K562 (cell line): Measurements from ENCODE around the gene CCSAP. TPM values are rescaled to one million over a fixed set of nuclear protein-coding genes. Genes with fewer than 3 reads are reported as not detected.

Source experiments
- ATAC-seq: fragments of 200-7000 bp; cut with Tn5 transposase; 3 replicates; pipeline ENCODE4 v1.9.1; 2020; ENCODE audit warnings: moderate library complexity
- BruUV-seq: library from RNA; stranded (reverse); fragments of 400-500 nt; replicated peaks from 2 replicates; lab custom pipeline; 2021; lab: Mats Ljungman, UMichigan
- CTCF ChIA-PET: fragments of 300-600 bp; formaldehyde crosslinking; extraction: SDS; loops from one replicate; lab custom pipeline; 2021; ENCODE audit warnings: low intra/inter-chr PET ratio; lab: Yijun Ruan, JAX
- POLR2A ChIA-PET: fragments of 300-600, 350-650 bp; sonication (Branson Sonifier 250); formaldehyde crosslinking; extraction: SDS; loops from one replicate; lab custom pipeline; 2021; ENCODE audit warnings: antibody characterized with exemption, inconsistent platforms; lab: Yijun Ruan, JAX
- DNase-seq, 4 experiments: peaks; one replicate each; pipeline versions ENCODE4 v3.0.0 to v3.0.0-alpha.2; 2011 to 2018; ENCODE audit warnings: low spot score in 3 of 4, mixed read lengths in 3 of 4; ENCODE audit errors: extremely low read depth in 1 of 4
- FAIRE-seq: peaks from 2 replicates; lab custom pipeline; 2011; peaks lifted over from hg19 to GRCh38; lab: Jason Lieb, UNC
- H2AFZ ChIP-seq: 2 replicates; pipeline ENCODE4 v1.6.0; 2011; ENCODE audit warnings: low read depth, low read length, control low read depth, inconsistent platforms
- H3K27ac ChIP-seq: fragments of 200-600 bp; 3 replicates; pipeline ENCODE4 v1.8.0; 2011; ENCODE audit warnings: low read depth, mild to moderate bottlenecking, control low read depth, inconsistent platforms, low read length, moderate library complexity, mixed read lengths; ENCODE audit errors: extremely low read depth
- H3K27me3 ChIP-seq, 2 experiments: fragments of 300-600 bp in 1 of 2; 2 replicates in 1 of 2; 3 replicates in 1 of 2; pipeline versions ENCODE4 v1.6.0 to v1.8.0; 2011; ENCODE audit warnings: inconsistent platforms in 2 of 2, low read length in 2 of 2, mild to moderate bottlenecking in 1 of 2, mixed read lengths in 1 of 2, moderate library complexity in 1 of 2; ENCODE audit not compliant: control insufficient read depth in 2 of 2, insufficient read depth in 2 of 2
- H3K36me3 ChIP-seq: fragments of 300-600 bp; 3 replicates; pipeline ENCODE4 v1.8.0; 2011; ENCODE audit warnings: mild to moderate bottlenecking, low read length, inconsistent platforms; ENCODE audit not compliant: control insufficient read depth, insufficient read depth
- H3K4me1 ChIP-seq, 2 experiments: fragments of 200-600 bp in 1 of 2; replicated peaks in 1 of 2; 2 replicates in 1 of 2; 3 replicates in 1 of 2; pipeline versions ENCODE4 v1.5.1 to v1.8.0; 2011; ENCODE audit warnings: inconsistent platforms in 2 of 2, low read length in 2 of 2, mild to moderate bottlenecking in 1 of 2, mixed read lengths in 1 of 2, moderate library complexity in 1 of 2; ENCODE audit not compliant: control insufficient read depth in 2 of 2, insufficient read depth in 2 of 2
- H3K4me2 ChIP-seq: 2 replicates; pipeline ENCODE4 v1.6.1; 2011; ENCODE audit warnings: low read length, control low read depth, inconsistent platforms, mixed read lengths; ENCODE audit not compliant: insufficient read depth
- H3K4me3 ChIP-seq: fragments of 200-600 bp; sonication (generic), shearing (Covaris generic); 2 replicates; pipeline ENCODE4 v1.5.1; 2016; ENCODE audit warnings: control low read depth, inconsistent platforms
- H3K79me2 ChIP-seq: fragments of 200-600 bp; 3 replicates; pipeline ENCODE4 v1.8.0; 2011; ENCODE audit warnings: low read length, inconsistent platforms; ENCODE audit not compliant: control insufficient read depth, insufficient read depth
- H3K9ac ChIP-seq, 2 experiments: 2 replicates each; pipeline versions ENCODE4 v1.6.0 to v1.6.1; 2011; ENCODE audit warnings: low read depth in 2 of 2, low read length in 2 of 2, control low read depth in 1 of 2, inconsistent platforms in 1 of 2, mild to moderate bottlenecking in 1 of 2, mixed read lengths in 1 of 2; ENCODE audit not compliant: insufficient read depth in 1 of 2
- H3K9me1 ChIP-seq: one replicate; pipeline ENCODE4 v1.6.0; 2011; ENCODE audit warnings: inconsistent platforms, mild to moderate bottlenecking, low read length, moderate library complexity; ENCODE audit not compliant: control insufficient read depth, insufficient read depth
- H3K9me3 ChIP-seq: replicated peaks from 2 replicates; pipeline ENCODE4 v1.5.1; 2011; ENCODE audit warnings: low read depth, low read length, inconsistent platforms; ENCODE audit not compliant: control insufficient read depth, insufficient read depth
- H4K20me1 ChIP-seq: replicated peaks from 2 replicates; pipeline ENCODE4 v1.6.1; 2011; ENCODE audit warnings: low read length, inconsistent platforms, mixed read lengths; ENCODE audit not compliant: control insufficient read depth, insufficient read depth
- CREB5 ChIP-seq: fragments of 250-450 bp; sonication (Bioruptor Pico); IDR thresholded peaks from 2 replicates; pipeline ENCODE4 v1.5.0; 2020; ENCODE audit warnings: mild to moderate bottlenecking
- KLF13 ChIP-seq: fragments of 450-650 bp; IDR thresholded peaks from 2 replicates; pipeline ENCODE4 v1.6.1; 2016; ENCODE audit warnings: missing genetic modification characterization, low read depth, mild to moderate bottlenecking, missing compliant biosample characterization, moderate library complexity, borderline replicate concordance
- PCBP2 ChIP-seq: fragments of 200-400 bp; formaldehyde crosslinking; IDR thresholded peaks from 2 replicates; pipeline ENCODE4 v1.6.1; 2018; ENCODE audit warnings: low read length, low read depth, mild to moderate bottlenecking, moderate library complexity; ENCODE audit not compliant: poor library complexity, severe bottlenecking
- ZBTB33 ChIP-seq: sonication (generic); formaldehyde crosslinking; IDR thresholded peaks from 2 replicates; pipeline ENCODE4 v1.8.1; 2023; ENCODE audit warnings: mild to moderate bottlenecking, missing genetic modification reagents
- ZNF57 ChIP-seq: fragments of 450-650 bp; formaldehyde crosslinking; IDR thresholded peaks from 2 replicates; pipeline ENCODE4 v1.4.0; 2020; ENCODE audit warnings: mild to moderate bottlenecking, moderate library complexity
- ZNF830 ChIP-seq: fragments of 250-450 bp; sonication (Bioruptor Pico); IDR thresholded peaks from 2 replicates; pipeline ENCODE4 v1.5.0; 2021; ENCODE audit warnings: mild to moderate bottlenecking
- WGBS: fragments of 100-300 bp; shearing (Covaris generic); methylation state at CpG from one replicate; pipeline ENCODE4 v1.1.6; 2016; ENCODE audit warnings: low coverage, mixed read lengths; ENCODE audit not compliant: insufficient coverage; ENCODE audit errors: missing lambda C conversion rate; 5-methylcytosine and 5-hydroxymethylcytosine counted together
- in situ Hi-C: fragments of 300-500 bp; cut with MboI; formaldehyde crosslinking; loops from 4 replicates; pipeline ENCODE4 v1.15.0; 2018; ENCODE audit warnings: inconsistent platforms, mixed read lengths
- intact Hi-C: fragments of 100-400 bp; cut with micrococcal nuclease; formaldehyde crosslinking; loops from 2 replicates; pipeline ENCODE4 v1.14.2; 2022
- polyA plus RNA-seq, 8 experiments: library from polyadenylated mRNA; depleted of rRNA in 4 of 8; stranded (reverse) in 5 of 8; unstranded in 3 of 8; fragments of >200 nt; fragmentation: Nextera tagmentation in 2 of 8; fragmentation: Illumina TruSeq in 1 of 8; extraction: Ambion mirVana in 2 of 8; extraction: Trizol in 1 of 8; gene quantifications; 2 replicates each; pipeline versions ENCODE4 v1.2.1 to v1.2.3, GENCODE V29; 2011 to 2014; ENCODE audit warnings: inconsistent platforms in 1 of 8, missing spikeins in 1 of 8
- total RNA-seq, 7 experiments: library from RNA; depleted of rRNA in 6 of 7; stranded (reverse); fragments of >200 nt in 6 of 7; fragmentation: Illumina TruSeq in 2 of 7; extraction: Trizol in 2 of 7; gene quantifications; 2 replicates each; pipeline versions ENCODE4 v1.2.1 to v1.2.3, GENCODE V29; 2011 to 2021; ENCODE audit warnings: low replicate concordance in 1 of 7

CCSAP gene
- total and polyA plus RNA-seq, 9 of the 15 experiments (the other 6 are each of a cell fraction or from before 2014, with no cell fraction given) = 3.6 to 15.9 (median 9.5) TPM

DNA sequence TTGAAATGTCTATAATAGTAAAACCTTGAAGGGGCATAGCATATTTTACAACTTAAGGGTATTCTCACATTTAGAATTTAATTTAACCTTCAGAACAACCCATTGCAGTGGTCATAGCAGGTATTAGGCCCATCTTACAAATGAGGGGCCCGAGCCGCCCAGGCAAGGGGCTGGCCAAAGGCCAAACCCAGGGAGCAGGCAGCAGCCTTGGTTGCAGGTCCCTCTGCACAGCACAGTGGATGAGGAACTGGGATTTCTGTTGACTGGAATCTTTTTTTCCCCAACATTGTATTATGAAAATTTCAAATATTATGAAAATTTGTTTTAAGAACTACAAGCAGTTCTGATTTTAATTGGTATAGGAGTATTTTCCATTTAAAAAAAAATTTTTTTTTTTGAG is 33.2 kb downstream of the CCSAP start:
- DNase-seq (no peak), FAIRE-seq (no peak), ATAC-seq (no peak)
- H3K9me1 ChIP-seq = no peaks in the 10 kb centered on the region
- no peak overlapping the region for H3K27ac ChIP-seq
- H3K4me1 ChIP-seq = no peaks in the 10 kb centered on the region
- no peak for TF ChIP-seq CREB5 (CRISPR knock-in tag)
- no peak for TF ChIP-seq ZBTB33 (CRISPR knock-in tag)
- no peak for TF ChIP-seq KLF13 (tag)
- no peak for TF ChIP-seq ZNF830 (CRISPR knock-in tag)
- no peak for TF ChIP-seq PCBP2
- no peak for TF ChIP-seq ZNF57 (CRISPR knock-in tag)
- no peaks in the 10 kb centered on the region for H4K20me1 ChIP-seq
- H3K9me3 ChIP-seq = no peaks in the 10 kb centered on the region
- POLR2A ChIA-PET = no interaction called here
- no peak overlapping the region for H2AFZ ChIP-seq
- WGBS = 96% methylated on average over 2 of the region's 2 CpGs
- H3K4me2 ChIP-seq = no peak overlapping the region
- no peaks in the 10 kb centered on the region for H3K79me2 ChIP-seq
- no peak overlapping the region for H3K9ac ChIP-seq
- no peaks in the 10 kb centered on the region for H3K27me3 ChIP-seq
- no TSS peak for BruUV-seq
- CTCF ChIA-PET = no interaction called here
- in situ Hi-C loops = no loop called here
- intact Hi-C loops = no loop called here
- H3K36me3 ChIP-seq = peaks cover 31% of the 10 kb centered on the region
- H3K4me3 ChIP-seq = no peak overlapping the region
